ENCODE measurements around the gene C1S.

Gene C1S

GRCh38 chr12:7118881-7119280 is 58.4 kb downstream of the C1S start:
- H3K4me3 ChIP-seq (ENCODE audit: low read depth, low read length) = no peak overlapping the region
- no peak for TF ChIP-seq CTCF (IDR thresholded peaks at IDR 0.05; ENCODE audit: low read depth, low read length)

GRCh38 chr12:7120166-7120565 is 59.6 kb downstream of the C1S start:
- no peak for TF ChIP-seq CTCF (IDR thresholded peaks at IDR 0.05; ENCODE audit: low read depth, low read length)
- no peak overlapping the region for H3K4me3 ChIP-seq (ENCODE audit: low read depth, low read length)
